Measurements from ENCODE around the gene C22orf39.

GRCh38 chr22:19396561-19396933, 51.0 kb downstream of the C22orf39 start:
- TF ChIP-seq, protein P1, sequence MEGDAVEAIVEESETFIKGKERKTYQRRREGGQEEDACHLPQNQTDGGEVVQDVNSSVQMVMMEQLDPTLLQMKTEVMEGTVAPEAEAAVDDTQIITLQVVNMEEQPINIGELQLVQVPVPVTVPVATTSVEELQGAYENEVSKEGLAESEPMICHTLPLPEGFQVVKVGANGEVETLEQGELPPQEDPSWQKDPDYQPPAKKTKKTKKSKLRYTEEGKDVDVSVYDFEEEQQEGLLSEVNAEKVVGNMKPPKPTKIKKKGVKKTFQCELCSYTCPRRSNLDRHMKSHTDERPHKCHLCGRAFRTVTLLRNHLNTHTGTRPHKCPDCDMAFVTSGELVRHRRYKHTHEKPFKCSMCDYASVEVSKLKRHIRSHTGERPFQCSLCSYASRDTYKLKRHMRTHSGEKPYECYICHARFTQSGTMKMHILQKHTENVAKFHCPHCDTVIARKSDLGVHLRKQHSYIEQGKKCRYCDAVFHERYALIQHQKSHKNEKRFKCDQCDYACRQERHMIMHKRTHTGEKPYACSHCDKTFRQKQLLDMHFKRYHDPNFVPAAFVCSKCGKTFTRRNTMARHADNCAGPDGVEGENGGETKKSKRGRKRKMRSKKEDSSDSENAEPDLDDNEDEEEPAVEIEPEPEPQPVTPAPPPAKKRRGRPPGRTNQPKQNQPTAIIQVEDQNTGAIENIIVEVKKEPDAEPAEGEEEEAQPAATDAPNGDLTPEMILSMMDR (conservative IDR thresholded peaks at IDR 0.05 in 1 of 2, IDR thresholded peaks at IDR 0.05 in 1 of 2; ENCODE audit: low read depth in 1 of 2, low read length in 2 of 2), result no peak
- no peak for TF ChIP-seq EZH2 (IDR thresholded peaks at IDR 0.05; ENCODE audit: low read length, missing control alignments)
